Calu3 (cell line): ENCODE results near the gene PCGF3. TPM values are rescaled to one million over a fixed set of nuclear protein-coding genes. Genes with fewer than 3 reads are reported as not detected.
"Not testable (repeated sequence)": the region's sequence is repeated elsewhere in the genome, so short reads cannot be mapped to it uniquely, and the experiment has no call there.

ENCODE experiments used
- BruUV-seq: library from RNA; stranded (reverse); fragments of 400-500 nt; replicated peaks from 2 replicates; lab custom pipeline; 2021; lab: Mats Ljungman, UMichigan
- CTCF ChIA-PET: fragments of 300-600 bp; sonication (Branson Sonifier 250); formaldehyde crosslinking; loops from one replicate; lab custom pipeline; 2022; ENCODE audit warnings: antibody characterized with exemption; lab: Charles Lee
- DNase-seq: peaks from one replicate; pipeline ENCODE4 v3.0.0; 2022
- H3K27ac Mint-ChIP-seq: one replicate; pipeline ENCODE4 v1.8.0; 2022; ENCODE audit warnings: mixed read lengths; ENCODE audit not compliant: unreplicated experiment
- H3K27me3 Mint-ChIP-seq: one replicate; pipeline ENCODE4 v1.8.0; 2022; ENCODE audit warnings: mixed read lengths; ENCODE audit not compliant: unreplicated experiment
- H3K36me3 Mint-ChIP-seq: one replicate; pipeline ENCODE4 v1.8.0; 2022; ENCODE audit warnings: mild to moderate bottlenecking, moderate library complexity, mixed read lengths; ENCODE audit not compliant: insufficient read depth, unreplicated experiment
- H3K4me1 Mint-ChIP-seq: one replicate; pipeline ENCODE4 v1.8.0; 2022; ENCODE audit warnings: mild to moderate bottlenecking, low read depth, mixed read lengths; ENCODE audit not compliant: unreplicated experiment
- H3K4me3 Mint-ChIP-seq: one replicate; pipeline ENCODE4 v1.8.0; 2022; ENCODE audit warnings: mild to moderate bottlenecking, low read depth, moderate library complexity, mixed read lengths; ENCODE audit not compliant: unreplicated experiment
- H3K9me3 Mint-ChIP-seq: one replicate; pipeline ENCODE4 v1.8.0; 2022; ENCODE audit warnings: low read depth, mixed read lengths; ENCODE audit not compliant: unreplicated experiment
- CTCF ChIP-seq: fragments of 200-600 bp; IDR thresholded peaks from one replicate; pipeline ENCODE4 v1.8.0; 2022; ENCODE audit warnings: antibody characterized with exemption; ENCODE audit not compliant: unreplicated experiment
- intact Hi-C: fragments of 100-400 bp; cut with micrococcal nuclease; formaldehyde crosslinking; loops from one replicate; pipeline ENCODE4 v1.10.0; 2022; ENCODE audit not compliant: unreplicated experiment
- total RNA-seq: library from RNA; stranded (reverse); gene quantifications from 2 replicates; pipeline ENCODE4 v1.2.3, GENCODE V29; 2022

PCGF3 gene
- total RNA-seq, 1 experiment from 2014 or later: 30.0 TPM

- H3K27me3 Mint-ChIP-seq: peaks cover 13% of the 10 kb centered on the region
- no TSS peak for BruUV-seq
- no peaks in the 10 kb centered on the region for H3K9me3 Mint-ChIP-seq
- no peaks in the 10 kb centered on the region for H3K4me1 Mint-ChIP-seq
- no peaks in the 10 kb centered on the region for H3K36me3 Mint-ChIP-seq
- no peak overlapping the region for H3K4me3 Mint-ChIP-seq
- TF ChIP-seq CTCF: no peak
- CTCF ChIA-PET: no interaction called here
- intact Hi-C loops: no loop called here
- H3K27ac Mint-ChIP-seq: no peak overlapping the region
- no peak for DNase-seq
These were observed 3.0 kb upstream of the PCGF3 start for GRCh38 chr4:702618-703048.

- CTCF ChIA-PET: no interaction called here
- H3K27ac Mint-ChIP-seq: no peak overlapping the region
- intact Hi-C loops: no loop called here
- TF ChIP-seq CTCF: no peak
- no peaks in the 10 kb centered on the region for H3K36me3 Mint-ChIP-seq
- H3K4me3 Mint-ChIP-seq: no peak overlapping the region
- H3K4me1 Mint-ChIP-seq: no peaks in the 10 kb centered on the region
- H3K27me3 Mint-ChIP-seq: peaks cover 13% of the 10 kb centered on the region
- H3K9me3 Mint-ChIP-seq: no peaks in the 10 kb centered on the region
- no TSS peak for BruUV-seq
- DNase-seq: no peak
These were observed 2.1 kb upstream of the PCGF3 start for GRCh38 chr4:703336-704197.

GRCh38 chr4:704198-704891 is 1.3 kb upstream of the PCGF3 start:
- Mint-ChIP-seq H3K4me1 (no peaks in the 10 kb centered on the region), H3K27me3 (peaks cover 13% of the 10 kb centered on the region), H3K36me3 (no peaks in the 10 kb centered on the region), H3K4me3 (peak overlapping the region; percentile 71), H3K27ac (no peak overlapping the region), H3K9me3 (no peaks in the 10 kb centered on the region)
- intact Hi-C loops: no loop called here
- DNase-seq: no peak
- CTCF ChIA-PET: no interaction called here
- no peak for TF ChIP-seq CTCF
- no TSS peak for BruUV-seq

GRCh38 chr4:704971-705277 is 708 bp upstream of the PCGF3 start:
- DNase-seq: no peak
- BruUV-seq: no TSS peak
- TF ChIP-seq CTCF: no peak
- H3K4me1 Mint-ChIP-seq: no peaks in the 10 kb centered on the region
- CTCF ChIA-PET: no interaction called here
- H3K27ac Mint-ChIP-seq: no peak overlapping the region
- intact Hi-C loops: no loop called here
- H3K9me3 Mint-ChIP-seq: no peaks in the 10 kb centered on the region
- H3K36me3 Mint-ChIP-seq: no peaks in the 10 kb centered on the region
- H3K27me3 Mint-ChIP-seq: peaks cover 13% of the 10 kb centered on the region
- H3K4me3 Mint-ChIP-seq: peak overlapping the region; percentile 71

GRCh38 chr4:706083-706633 is 526 bp downstream of the PCGF3 start:
- intact Hi-C loops, H3K27ac Mint-ChIP-seq, H3K9me3 Mint-ChIP-seq, H3K36me3 Mint-ChIP-seq, CTCF ChIA-PET, H3K4me1 Mint-ChIP-seq, BruUV-seq, DNase-seq: not testable (repeated sequence)
- Mint-ChIP-seq H3K4me3 (peak overlapping the region; percentile 71), H3K27me3 (peaks cover 13% of the 10 kb centered on the region)
